Measurements from ENCODE around the gene FAM193A. TPM values are rescaled to one million over a fixed set of nuclear protein-coding genes. Genes with fewer than 3 reads are reported as not detected.
"Not testable (repeated sequence)": the region's sequence is repeated elsewhere in the genome, so short reads cannot be mapped to it uniquely, and the experiment has no call there.

The FAM193A gene
- total RNA-seq, 4 donors from 2014 or later = 17.1 to 51.2 (median 28.1) TPM

DNA sequence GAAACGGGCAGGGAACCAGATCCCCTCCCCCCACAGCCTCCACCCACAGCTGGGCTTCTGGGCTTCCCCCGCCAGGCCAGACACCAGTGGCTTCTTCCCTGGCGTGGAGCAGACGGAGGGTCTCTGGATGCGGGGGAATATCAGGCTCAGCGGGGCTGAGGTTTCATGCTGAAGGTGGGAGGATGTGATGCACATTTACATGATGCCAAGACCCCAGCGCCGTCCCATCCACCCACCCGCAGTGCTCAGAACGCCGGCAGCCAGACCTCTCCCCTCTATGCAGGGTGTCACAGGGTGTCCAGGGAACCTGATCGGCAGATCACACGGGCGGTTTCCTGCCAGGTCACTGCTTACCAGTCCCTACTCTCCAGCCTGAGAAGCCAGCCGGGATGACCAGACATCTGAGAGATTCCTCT, 232.5 kb downstream of the FAM193A start:
- Histone ChIP-seq H3K4me3 (no peak overlapping the region), H3K27me3 (no peaks in the 10 kb centered on the region), H3K36me3 (no peaks in the 10 kb centered on the region), H3K4me1 (no peaks in the 10 kb centered on the region), H3K9me3 (no peaks in the 10 kb centered on the region), H3K27ac (no peak overlapping the region)
- no peak for TF ChIP-seq POLR2A (IDR thresholded peaks at IDR 0.05)
- TF ChIP-seq, protein P1, sequence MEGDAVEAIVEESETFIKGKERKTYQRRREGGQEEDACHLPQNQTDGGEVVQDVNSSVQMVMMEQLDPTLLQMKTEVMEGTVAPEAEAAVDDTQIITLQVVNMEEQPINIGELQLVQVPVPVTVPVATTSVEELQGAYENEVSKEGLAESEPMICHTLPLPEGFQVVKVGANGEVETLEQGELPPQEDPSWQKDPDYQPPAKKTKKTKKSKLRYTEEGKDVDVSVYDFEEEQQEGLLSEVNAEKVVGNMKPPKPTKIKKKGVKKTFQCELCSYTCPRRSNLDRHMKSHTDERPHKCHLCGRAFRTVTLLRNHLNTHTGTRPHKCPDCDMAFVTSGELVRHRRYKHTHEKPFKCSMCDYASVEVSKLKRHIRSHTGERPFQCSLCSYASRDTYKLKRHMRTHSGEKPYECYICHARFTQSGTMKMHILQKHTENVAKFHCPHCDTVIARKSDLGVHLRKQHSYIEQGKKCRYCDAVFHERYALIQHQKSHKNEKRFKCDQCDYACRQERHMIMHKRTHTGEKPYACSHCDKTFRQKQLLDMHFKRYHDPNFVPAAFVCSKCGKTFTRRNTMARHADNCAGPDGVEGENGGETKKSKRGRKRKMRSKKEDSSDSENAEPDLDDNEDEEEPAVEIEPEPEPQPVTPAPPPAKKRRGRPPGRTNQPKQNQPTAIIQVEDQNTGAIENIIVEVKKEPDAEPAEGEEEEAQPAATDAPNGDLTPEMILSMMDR (IDR thresholded peaks at IDR 0.05) = no peak
- intact Hi-C loops (cut with DNase I; ENCODE audit: low total_unique reads) = no loop called here
- no peak for DNase-seq

DNA sequence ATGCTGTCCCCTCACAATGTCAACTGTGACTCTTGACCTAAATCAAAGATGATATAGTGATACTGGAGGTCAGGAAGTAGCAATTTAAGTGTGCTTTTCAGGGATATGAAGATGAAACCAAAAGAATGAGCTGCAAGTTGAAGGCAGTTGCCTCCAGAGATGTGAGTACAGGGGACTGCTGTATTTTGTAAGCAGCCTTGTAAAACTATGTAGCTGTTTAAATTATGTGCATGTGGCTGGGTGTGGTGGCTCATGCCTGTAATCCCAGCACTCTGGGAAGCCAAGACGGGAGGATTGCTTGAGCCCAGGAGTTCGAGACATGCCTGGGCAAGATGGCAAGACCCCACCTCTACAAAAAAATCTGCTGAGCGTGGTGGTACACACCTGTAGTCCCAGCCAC, 234.8 kb downstream of the FAM193A start:
- no peak for DNase-seq
- no peaks in the 10 kb centered on the region for H3K9me3 ChIP-seq
- no peak overlapping the region for H3K4me3 ChIP-seq
- TF ChIP-seq POLR2A (IDR thresholded peaks at IDR 0.05) = no peak
- TF ChIP-seq, protein P1 (IDR thresholded peaks at IDR 0.05) = no peak
- no peaks in the 10 kb centered on the region for H3K27me3 ChIP-seq
- H3K36me3 ChIP-seq = no peaks in the 10 kb centered on the region
- intact Hi-C loops (cut with DNase I; ENCODE audit: low total_unique reads) = no loop called here
- no peak overlapping the region for H3K27ac ChIP-seq
- H3K4me1 ChIP-seq = no peaks in the 10 kb centered on the region

DNA sequence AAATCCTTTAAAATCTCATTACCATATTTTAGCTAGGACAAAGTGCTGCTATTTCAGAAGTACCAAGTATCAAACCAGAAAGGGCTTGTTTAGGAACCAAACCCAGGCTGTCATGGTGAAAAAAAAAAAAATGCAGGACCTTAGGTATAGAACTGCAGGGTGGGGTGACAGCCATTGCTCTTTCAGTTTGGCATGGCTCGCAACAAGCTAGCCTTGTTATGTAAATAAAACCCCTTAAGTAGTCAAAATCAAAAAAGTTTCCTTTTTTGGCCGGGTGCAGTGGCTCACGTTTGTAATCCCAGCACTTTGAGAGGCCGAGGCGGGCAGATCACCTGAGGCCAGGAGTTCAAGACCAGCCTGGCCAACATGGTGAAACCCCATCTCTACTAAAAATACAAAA, 244.2 kb downstream of the FAM193A start:
- H3K4me3 ChIP-seq; H3K36me3 ChIP-seq; H3K27ac ChIP-seq; H3K4me1 ChIP-seq; H3K9me3 ChIP-seq; intact Hi-C loops (cut with DNase I; ENCODE audit: low total_unique reads); DNase-seq; H3K27me3 ChIP-seq: not testable (repeated sequence)

DNA sequence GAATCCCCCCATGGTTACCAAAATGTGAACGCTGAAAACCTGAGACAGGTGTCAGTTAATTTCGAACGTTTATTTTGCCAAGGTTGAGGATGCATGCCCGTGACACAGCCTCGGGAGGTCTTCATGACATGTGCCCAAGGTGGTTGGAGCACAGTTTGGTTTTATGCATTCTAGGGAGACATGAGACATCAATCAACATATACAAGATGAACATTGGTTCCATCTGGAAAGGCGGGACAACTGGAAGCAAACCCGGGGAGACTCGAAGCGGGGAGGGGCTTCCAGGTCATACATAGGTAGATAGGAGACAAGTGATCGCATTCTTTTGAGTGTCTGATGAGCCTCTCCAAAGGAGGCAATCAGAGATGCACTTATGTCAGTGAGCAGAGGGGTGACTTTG, 245.5 kb downstream of the FAM193A start:
- no peak for TF ChIP-seq POLR2A (IDR thresholded peaks at IDR 0.05)
- TF ChIP-seq, protein P1 (IDR thresholded peaks at IDR 0.05) = no peak
- H3K9me3 ChIP-seq = no peaks in the 10 kb centered on the region
- no peaks in the 10 kb centered on the region for H3K36me3 ChIP-seq
- intact Hi-C loops (cut with DNase I; ENCODE audit: low total_unique reads) = no loop called here
- no peak overlapping the region for H3K4me3 ChIP-seq
- H3K27me3 ChIP-seq = no peaks in the 10 kb centered on the region
- H3K27ac ChIP-seq = no peak overlapping the region
- no peak for DNase-seq
- H3K4me1 ChIP-seq = no peaks in the 10 kb centered on the region

Small RNAs within 50 kb of the gene (small RNA-seq; reads per million reads assigned to genes)
- gene CR545473.1 (not detected), gene RF00019 (not detected)

Other genes starting within 250 kb of the FAM193A start
- gene ZFYVE28, start 118.0 kb upstream of the FAM193A start, total RNA-seq = 10 to 100 TPM in 3 of 4 donors, 1 to 10 TPM in 1; 5.4 to 16.7 (median 13.4) TPM
- under 1 TPM in 2 of 4 donors, not detected in 2; 0.21 to 0.46 TPM for gene CFAP99, start 117.7 kb upstream of the FAM193A start, total RNA-seq
- 10 to 100 TPM; 10.8 to 57.9 (median 33.9) TPM for gene RNF4, start 67.5 kb upstream of the FAM193A start, total RNA-seq
- 10 to 100 TPM; 27.6 to 50.0 (median 36.1) TPM for gene TNIP2, start 219.7 kb downstream of the FAM193A start, total RNA-seq